Measurements from ENCODE around the gene FLOT1. TPM values are rescaled to one million over a fixed set of nuclear protein-coding genes. Genes with fewer than 3 reads are reported as not detected.
A peak's percentile ranks its signal among the peaks of the same experiment; 100 is the strongest.

Gene FLOT1
- total and polyA plus RNA-seq, 2 of the 4 experiments (the other 2 are of a cell fraction), result 96.2 to 162 TPM

DNA sequence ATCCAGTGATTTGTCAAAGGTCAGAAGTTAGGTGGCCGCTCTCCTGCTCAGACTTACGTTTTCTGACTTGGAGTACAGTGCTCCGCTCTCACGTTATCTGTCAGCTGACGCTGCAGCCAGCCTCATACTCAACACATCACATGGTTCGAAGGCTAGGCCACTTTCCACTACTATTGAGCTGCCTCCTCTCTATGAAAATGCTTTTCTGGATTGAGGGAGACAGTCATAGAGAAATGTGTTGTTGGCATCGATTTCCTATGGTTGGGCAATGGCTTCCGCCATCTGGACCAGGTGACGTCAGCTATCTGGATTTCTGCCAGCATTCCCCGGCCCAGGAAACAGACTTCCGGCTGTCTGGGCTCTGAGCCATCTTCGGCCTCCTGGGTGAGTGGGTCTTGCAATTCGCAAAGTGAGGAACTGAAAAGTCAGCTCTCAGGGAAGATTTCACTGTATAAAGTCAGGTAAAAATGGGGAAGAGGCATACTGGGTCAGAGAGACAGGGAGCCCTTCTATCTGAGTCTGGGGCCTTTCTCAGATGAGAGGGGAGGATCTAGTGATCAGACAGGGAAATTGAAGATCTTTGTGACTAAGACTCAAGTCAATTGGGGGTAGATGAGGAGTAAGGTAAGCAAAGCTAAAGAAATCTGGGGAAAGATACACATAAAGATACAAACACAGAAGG lies 39.4 kb upstream of the FLOT1 start (continued):
- TF ChIP-seq NFE2L2 (IDR thresholded peaks at IDR 0.05; ENCODE audit: low read depth, low read length), result peak; percentile 48
- TF ChIP-seq RFX5 (IDR thresholded peaks at IDR 0.05; ENCODE audit: low read depth, low read length), result no peak
- peak; percentile 72; the same call in 1 of the 2 replicates for TF ChIP-seq CHD1 (IDR thresholded peaks at IDR 0.05; ENCODE audit: low read depth, low read length)

DNA sequence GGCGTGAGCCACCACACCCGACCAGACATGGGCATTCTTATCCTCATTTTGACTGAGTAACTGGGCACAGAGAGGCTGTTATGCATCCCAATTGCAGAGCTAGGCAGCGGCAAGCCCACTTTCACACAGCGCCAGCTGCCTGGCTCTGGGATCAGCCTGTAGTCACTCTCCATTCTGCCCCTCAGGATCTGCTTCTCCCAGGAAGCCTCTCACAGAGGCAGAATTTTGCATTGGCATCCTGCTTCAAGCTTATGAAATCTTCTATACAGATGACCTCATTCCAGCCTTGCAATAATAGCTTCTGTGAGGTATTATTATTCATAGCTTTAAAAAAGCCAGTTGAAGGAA lies 38.9 kb upstream of the FLOT1 start:
- H4K5ac ChIP-seq (ENCODE audit: low read depth, low read length), result peak overlapping the region; percentile 93
- H3K56ac ChIP-seq (ENCODE audit: extremely low read depth, insufficient read depth, low read length), result peak overlapping the region; percentile 62
- H3K18ac ChIP-seq (ENCODE audit: low read depth, low read length), result peak overlapping the region; percentile 25
- H3K9me1 ChIP-seq (ENCODE audit: insufficient read depth, low read length), result peaks cover 19% of the 10 kb centered on the region
- peak overlapping the region; percentile 84 for H3K23ac ChIP-seq (ENCODE audit: low read depth, low read length)
- H3K4ac ChIP-seq (ENCODE audit: low read depth, low read length), result peak overlapping the region; percentile 92
- H2BK20ac ChIP-seq (ENCODE audit: low read depth, low read length), result peak overlapping the region; percentile 82
- H3K36me3 ChIP-seq (ENCODE audit: control insufficient read depth, insufficient read depth, low read length), result no peaks in the 10 kb centered on the region
- H2AK5ac ChIP-seq (ENCODE audit: low read depth, low read length), result peak overlapping the region; percentile 99
- 88% methylated on average over 4 of the region's 4 CpGs; no CpG with 5 or more reads in 1 of the 2 experiments for WGBS, 2 experiments (ENCODE audit: extremely low coverage in 2 of 2, insufficient read length in 1 of 2)
- H4K91ac ChIP-seq (ENCODE audit: insufficient read depth, low read depth, low read length), result peak overlapping the region; percentile 97
- intact Hi-C loops (cut with micrococcal nuclease) (loop anchor here (1.0 kb wide), 2 partner anchors 29 to 39 kb away; partner anchors contain the start of gene FLOT1), dilution Hi-C loops (cut with HindIII; ENCODE audit: low sequenced_read_pairs, unreplicated experiment) (no loop called here), in situ Hi-C loops (cut with MboI; ENCODE audit: low sequenced_read_pairs) (loop anchor here (5.0 kb wide), 2 partner anchors 36 to 39 kb away; partner anchors contain the start of genes FLOT1 and IER3)
- H2AK9ac ChIP-seq (replicated peaks; ENCODE audit: low read depth, low read length, poor library complexity), result peak overlapping the region; percentile 66
- peak overlapping the region; percentile 82 for H3K9ac ChIP-seq (ENCODE audit: low read depth, low read length)
- peak overlapping the region; percentile 84 for H2BK120ac ChIP-seq (ENCODE audit: low read depth, low read length)
- peak overlapping the region; percentile 84 for H3K27ac ChIP-seq (ENCODE audit: insufficient read depth, low read length)
- H3K79me1 ChIP-seq (ENCODE audit: low read depth in 1 of 2, low read length in 2 of 2), result peaks cover 9 to 20% of the 10 kb centered on the region in 2 experiments; a peak in 3 of 4 replicates
- CTCF ChIA-PET, result interaction anchor here (0.7 to 1.6 kb wide), 4 partner anchors 37 to 289 kb away, joined by 3 to 4 read pairs (median 3); partner anchors contain the start of gene IER3
- peak overlapping the region; percentile 74 for H2AFZ ChIP-seq (replicated peaks; ENCODE audit: low read length, poor library complexity)
- no peak overlapping the region for H3K4me3 ChIP-seq (ENCODE audit: insufficient read depth, low read depth, low read length)
- peak overlapping the region; percentile 63 to 93 for H4K8ac ChIP-seq (ENCODE audit: low read depth in 2 of 2, low read length in 2 of 2)
- H3K4me1 ChIP-seq (ENCODE audit: control insufficient read depth, insufficient read depth, low read length), result peaks cover 31% of the 10 kb centered on the region
- H3K4me2 ChIP-seq (ENCODE audit: low read depth, low read length), result peak overlapping the region; percentile 64
- no peaks in the 10 kb centered on the region for H4K20me1 ChIP-seq (ENCODE audit: insufficient read depth, low read length)
- TSS peak; percentile 80 for BruUV-seq (replicated peaks)
- H3K27me3 ChIP-seq (ENCODE audit: control insufficient read depth, insufficient read depth, low read length), result no peaks in the 10 kb centered on the region
- ATAC-seq (ENCODE audit: low read depth), result peak; percentile 51
- no peak for TF ChIP-seq CHD1 (IDR thresholded peaks at IDR 0.05; ENCODE audit: low read depth, low read length)
- TF ChIP-seq, protein P1, sequence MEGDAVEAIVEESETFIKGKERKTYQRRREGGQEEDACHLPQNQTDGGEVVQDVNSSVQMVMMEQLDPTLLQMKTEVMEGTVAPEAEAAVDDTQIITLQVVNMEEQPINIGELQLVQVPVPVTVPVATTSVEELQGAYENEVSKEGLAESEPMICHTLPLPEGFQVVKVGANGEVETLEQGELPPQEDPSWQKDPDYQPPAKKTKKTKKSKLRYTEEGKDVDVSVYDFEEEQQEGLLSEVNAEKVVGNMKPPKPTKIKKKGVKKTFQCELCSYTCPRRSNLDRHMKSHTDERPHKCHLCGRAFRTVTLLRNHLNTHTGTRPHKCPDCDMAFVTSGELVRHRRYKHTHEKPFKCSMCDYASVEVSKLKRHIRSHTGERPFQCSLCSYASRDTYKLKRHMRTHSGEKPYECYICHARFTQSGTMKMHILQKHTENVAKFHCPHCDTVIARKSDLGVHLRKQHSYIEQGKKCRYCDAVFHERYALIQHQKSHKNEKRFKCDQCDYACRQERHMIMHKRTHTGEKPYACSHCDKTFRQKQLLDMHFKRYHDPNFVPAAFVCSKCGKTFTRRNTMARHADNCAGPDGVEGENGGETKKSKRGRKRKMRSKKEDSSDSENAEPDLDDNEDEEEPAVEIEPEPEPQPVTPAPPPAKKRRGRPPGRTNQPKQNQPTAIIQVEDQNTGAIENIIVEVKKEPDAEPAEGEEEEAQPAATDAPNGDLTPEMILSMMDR (conservative IDR thresholded peaks at IDR 0.05; ENCODE audit: low read depth, low read length), result no peak
- TF ChIP-seq BHLHE40 (IDR thresholded peaks at IDR 0.05; ENCODE audit: low read depth, low read length), result no peak
- TF ChIP-seq SMC3 (IDR thresholded peaks at IDR 0.05; ENCODE audit: low read depth, low read length), result peak; percentile 5; the same call in 1 of the 2 replicates
- TF ChIP-seq POLR2A (IDR thresholded peaks at IDR 0.05; ENCODE audit: low read depth, low read length), result peak; percentile 67
- peak; percentile 60; the same call in 1 of the 2 replicates for TF ChIP-seq CEBPB (IDR thresholded peaks at IDR 0.05; ENCODE audit: low read depth, low read length)
- no peaks in the 10 kb centered on the region for H3K9me3 ChIP-seq (ENCODE audit: control insufficient read depth, insufficient read depth, low read length)
- no peak for DNase-seq
- H2BK15ac ChIP-seq (ENCODE audit: low read depth, low read length), result peak overlapping the region; percentile 33; the same call in 2 of the 3 replicates
- H2BK5ac ChIP-seq (ENCODE audit: low read depth, low read length, poor library complexity, severe bottlenecking), result peak overlapping the region; percentile 98
- POLR2A ChIA-PET (ENCODE audit: unreplicated experiment), result interaction anchor here (0.9 to 1.5 kb wide), 8 partner anchors 12 to 166 kb away, joined by 3 to 11 read pairs (median 5); partner anchors contain the start of genes FLOT1 and GTF2H4
- H3K14ac ChIP-seq (replicated peaks; ENCODE audit: low read depth, low read length), result peak overlapping the region; percentile 42
